Activated CD8-positive, alpha-beta memory T cell treated with anti-CD3 and anti-CD28 coated beads for 48 hours (primary cell): ENCODE results near the gene CALML3.
A peak's percentile ranks its signal among the peaks of the same experiment; 100 is the strongest.

Experiments
- DNase-seq, 3 experiments: peaks; one replicate each; pipeline ENCODE4 v3.0.0-alpha.2; 2020; ENCODE audit warnings: low read depth in 2 of 3, low spot score in 2 of 3

The CALML3 gene

DNA sequence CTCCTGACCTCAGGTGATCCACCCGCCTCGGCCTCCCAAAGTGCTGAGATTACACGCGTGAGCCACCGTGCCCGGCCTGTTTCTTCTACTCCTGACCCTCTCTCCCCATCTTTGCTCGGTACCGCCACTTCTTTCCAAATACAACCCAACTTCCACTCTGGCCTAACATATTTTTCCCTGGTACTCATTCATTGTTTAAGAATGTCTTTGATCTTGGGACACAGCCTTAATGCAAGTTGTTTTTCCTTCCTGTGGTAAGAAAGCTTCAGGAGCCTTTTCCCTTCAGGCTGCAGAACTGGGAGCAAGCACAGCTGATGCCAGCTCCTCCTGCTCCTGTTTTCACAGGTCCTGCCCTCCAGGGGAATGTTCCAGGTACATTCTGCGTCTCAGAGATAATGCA, 13.7 kb downstream of the CALML3 start:
- DNase-seq = no peak

DNA sequence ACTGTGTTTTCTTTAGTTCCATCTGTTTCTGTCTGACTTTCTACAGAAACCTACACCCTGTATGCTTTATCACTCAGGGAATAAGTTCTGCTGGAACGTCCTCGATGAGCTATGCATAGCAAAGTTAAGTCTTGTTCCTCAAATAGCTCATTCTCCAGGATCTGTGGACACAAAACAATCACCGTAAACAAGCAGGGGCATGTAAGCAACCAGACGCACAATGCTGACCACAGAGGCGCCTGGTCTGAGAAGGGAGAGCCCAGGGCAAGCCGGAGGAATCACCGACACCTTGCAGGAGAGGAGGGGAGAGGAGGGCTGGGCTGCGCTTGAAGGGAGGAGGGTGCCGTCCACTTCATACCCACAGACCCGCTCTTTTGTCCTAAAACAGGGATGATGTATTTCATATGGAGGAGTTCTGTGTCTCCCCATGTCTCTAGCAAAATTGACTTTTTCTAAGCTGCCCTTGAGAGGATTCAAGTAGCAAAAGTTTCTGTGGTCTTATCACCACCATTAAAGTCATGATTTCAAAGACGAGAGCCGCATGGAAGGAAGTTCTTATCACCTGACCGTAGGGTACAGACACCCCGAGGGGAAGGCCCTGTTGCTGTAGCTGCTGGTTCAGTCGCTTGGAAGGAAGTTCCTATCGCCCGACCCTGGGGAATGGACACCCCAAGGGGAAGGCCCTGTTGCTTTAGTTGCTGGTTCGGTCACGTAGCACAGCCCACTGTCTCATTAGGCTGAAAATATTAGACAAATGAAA, 14.3 kb downstream of the CALML3 start:
- no peak for DNase-seq

DNA sequence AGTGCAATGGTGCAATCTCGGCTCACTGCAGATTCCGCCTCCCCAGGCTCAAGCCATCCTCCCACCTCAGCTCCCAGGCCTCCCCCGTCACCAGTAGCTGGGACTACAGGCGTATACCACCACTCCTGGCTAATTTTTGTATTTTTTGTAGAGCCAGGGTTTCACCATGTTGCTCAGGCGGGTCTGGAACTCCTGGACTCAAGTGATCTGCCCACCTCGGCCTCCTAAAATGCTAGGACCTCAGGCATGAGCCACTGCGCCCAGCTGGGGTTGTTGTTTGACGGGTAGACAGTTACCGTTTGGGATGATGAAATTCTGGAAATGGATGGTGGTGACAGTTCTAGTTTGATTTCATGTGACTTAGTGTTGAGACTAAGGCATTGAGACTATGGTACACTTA, 15.3 kb downstream of the CALML3 start:
- no peak for DNase-seq

DNA sequence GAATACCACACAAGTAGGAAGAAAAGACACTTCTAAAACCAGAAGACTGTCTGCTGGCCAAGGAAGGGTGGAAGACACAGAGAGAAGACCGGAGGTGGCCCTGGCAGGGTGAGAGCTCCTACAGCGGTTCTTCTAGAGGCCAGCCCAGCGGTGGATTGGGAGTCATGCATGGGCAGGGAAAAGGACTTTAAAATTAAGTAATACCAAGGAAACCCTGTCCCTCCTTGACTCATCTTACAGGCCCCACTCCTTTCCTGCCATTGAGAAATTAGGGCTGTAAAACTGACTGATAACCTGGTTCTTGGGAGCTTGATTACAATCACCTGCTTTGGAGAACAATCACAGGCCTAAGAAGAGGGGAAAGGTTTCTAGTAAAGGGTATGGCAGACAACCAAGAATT, 16.1 kb downstream of the CALML3 start:
- no peak for DNase-seq

DNA sequence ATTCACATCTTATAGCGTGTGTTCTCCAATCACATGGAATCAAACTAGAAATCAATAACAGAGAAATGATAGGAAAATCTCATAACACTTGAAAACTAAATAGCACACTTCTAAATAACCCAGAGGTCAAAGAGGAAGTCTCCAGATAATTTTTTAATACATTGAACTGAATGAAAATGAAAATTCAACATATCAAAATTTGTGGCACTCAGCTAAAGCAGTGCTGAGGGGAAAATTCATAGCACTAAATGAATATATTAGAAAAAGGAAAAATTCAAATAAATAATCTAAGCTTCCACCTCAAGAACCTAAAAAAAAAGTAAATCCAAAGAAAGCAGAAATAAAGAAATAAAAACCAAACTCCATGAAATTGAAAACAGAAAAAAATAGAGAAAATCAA, 17.3 kb downstream of the CALML3 start:
- DNase-seq = no peak

DNA sequence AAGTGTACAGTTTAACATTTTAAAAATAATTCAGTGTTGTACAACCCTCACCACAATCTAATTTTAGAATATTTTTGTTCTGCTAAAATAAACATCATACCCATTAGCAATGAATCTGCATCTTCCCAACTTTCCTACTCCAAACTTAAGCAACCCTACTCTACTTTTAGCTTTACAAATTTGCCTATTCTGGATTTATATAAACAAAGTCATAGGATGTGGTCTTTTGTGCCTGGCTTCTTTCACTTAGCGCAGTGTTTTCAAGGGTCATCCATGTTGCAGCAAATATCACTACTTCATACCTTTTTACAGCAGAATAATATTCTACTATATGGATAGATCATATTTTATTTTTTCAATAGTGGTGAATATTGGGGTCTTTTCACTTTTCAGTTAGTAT, 18.9 kb downstream of the CALML3 start:
- no peak for DNase-seq

DNA sequence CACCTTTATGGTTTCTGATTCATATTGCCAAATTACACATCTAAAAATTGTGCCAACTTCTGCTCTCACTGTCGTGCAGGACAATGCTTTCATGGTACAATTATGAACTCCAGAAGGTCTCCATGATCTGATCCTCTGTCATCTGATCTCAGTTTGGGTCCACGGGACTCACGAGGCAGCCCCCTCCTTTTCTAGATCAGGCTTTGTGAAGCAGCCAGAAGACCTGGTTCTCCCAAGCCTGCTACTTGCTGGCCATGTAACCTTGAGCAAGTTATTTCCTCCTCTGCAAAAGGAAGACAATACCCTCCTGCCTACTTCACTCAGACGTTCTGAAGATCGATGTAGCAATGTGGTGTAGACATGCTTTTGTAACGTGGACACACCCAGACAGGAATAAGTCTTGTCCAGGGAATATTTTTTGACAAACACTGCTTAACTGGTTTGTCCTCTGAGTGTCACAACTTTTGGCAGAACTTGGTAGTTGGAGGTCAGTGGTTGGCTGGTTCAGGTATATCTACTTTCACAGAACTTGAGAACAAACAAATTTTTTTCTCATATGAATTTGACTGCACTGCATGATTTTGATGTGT, 19.6 kb downstream of the CALML3 start:
- DNase-seq = no peak

DNA sequence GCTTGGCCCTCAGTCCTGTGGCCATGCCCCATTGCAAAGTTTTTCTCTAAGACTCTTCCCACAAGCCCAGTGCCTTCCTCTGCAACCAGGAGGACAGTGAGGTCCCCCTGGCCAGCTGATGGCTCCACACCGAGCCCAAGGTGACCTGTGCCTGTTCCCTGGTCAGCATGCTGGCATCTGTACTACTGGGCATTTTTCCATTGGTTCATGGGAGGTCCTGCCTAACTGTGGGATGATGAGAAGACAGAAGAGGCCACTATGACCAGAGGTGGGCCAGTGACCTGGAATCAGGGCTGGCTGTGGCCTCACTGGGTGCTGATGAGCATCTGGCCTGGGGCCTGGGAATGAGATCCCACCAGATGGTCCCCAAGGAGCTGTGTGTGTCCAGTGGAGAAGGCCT, 20.2 kb downstream of the CALML3 start:
- DNase-seq = no peak

DNA sequence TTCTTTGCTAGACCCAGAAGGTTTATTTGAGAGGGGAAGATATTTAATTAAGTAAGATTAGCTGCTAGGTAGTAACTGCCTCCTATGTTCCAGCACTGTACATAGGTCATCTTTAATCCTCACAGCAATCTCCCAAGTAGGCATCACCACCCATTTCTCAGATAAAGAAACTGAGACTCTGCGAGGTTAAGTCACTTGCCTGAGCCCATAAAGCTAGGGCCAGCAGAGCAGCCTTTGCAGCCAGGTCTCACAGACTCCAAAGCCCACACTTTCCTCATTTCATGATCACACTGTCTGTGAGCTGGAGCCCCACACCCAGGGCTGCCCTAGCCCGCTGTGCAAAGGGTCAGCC, 20.6 kb downstream of the CALML3 start:
- DNase-seq = no peak

DNA sequence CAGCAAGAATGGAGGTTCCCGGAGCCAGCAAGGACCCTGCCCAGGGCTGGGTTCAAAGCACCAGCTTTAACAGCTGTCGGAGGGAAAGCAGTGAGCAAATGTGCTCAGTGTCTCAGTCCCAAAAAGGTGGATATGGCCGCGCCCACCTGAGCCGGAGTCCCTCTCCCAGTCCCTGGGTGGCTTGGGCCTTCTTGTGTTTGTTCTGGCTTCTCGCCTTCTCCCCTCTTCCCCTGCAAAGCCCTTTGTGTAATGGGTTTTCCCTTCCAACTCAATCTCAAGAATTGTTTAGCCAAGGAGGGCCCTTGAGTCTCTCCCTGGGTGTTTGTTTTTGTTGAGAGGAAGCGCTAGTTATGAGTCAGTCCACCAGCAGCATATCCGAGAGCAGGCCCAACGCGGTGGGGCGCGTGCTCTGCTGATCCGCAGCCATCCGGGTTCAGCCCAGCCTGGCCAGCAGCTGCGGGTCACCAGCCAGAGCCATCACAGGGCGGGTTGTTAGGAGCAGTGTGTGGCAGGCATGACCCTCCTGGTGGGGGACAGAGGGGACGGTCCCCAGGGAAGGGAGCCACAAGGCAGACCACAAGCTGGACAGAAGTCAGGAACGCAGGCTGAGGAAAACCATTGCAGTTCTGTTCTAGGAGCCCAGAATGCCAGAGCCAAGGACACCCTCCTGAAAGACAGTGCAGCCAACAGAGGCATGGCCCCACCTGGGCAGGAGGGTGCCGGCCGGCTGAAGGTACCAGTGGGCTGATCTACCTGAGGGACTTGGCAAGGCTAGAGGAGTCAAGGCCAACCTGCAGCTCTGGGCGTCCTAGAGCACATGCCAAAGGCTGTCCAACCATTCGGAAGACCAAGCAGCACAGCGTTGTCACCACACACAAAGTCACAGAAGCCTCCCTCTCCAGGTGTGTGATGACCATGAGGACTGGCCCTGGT, 21.3 kb downstream of the CALML3 start:
- no peak for DNase-seq

DNA sequence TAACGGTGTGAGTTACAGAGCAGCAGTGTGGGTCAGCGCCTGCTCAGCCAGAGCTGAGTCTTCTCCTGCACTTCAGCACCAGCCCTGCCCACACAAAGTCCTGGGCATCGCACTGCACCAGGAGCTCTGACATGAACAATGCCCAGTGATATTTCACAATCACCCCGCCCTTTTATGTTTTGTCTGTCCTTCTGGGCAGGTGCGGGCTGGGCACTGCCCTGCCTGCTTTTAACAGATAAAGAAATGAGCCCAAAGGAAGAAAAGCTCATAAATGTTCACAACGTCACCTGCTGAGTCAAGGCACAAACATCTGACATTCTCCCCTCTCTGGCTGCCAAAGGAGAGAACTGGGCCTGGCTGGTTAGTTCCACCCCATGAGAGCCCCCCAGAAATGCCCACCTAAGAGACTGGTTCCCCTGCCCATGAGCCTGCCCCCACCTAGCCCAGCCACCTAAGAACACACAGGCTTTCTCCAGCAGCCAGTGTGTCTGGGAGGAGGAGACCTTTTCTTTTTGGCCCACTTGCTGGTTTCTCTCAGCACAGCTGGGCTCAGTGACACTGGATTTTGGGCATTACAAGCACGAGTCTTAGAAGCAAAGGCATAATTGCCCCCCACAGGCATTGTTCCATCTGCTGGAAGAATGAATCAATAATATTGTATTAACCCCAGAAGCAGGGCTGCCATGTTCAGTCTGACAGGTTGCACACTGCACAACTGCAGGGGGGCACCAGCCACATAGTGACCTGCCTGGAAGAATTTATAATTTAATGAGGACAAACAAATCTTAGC, 22.3 kb downstream of the CALML3 start:
- no peak for DNase-seq

DNA sequence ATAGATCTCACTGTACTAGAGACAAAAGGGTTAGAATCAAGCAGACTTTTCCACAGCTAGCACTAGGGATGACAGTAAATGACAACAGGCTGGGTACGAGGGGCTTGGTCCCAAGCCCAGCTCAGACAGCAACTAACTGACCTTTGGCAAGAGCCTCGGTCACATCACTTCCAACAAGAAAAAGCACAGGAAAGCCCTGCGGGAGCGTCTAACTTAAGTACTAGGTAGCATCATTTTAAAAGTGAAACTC, 22.8 kb downstream of the CALML3 start:
- DNase-seq = no peak

DNA sequence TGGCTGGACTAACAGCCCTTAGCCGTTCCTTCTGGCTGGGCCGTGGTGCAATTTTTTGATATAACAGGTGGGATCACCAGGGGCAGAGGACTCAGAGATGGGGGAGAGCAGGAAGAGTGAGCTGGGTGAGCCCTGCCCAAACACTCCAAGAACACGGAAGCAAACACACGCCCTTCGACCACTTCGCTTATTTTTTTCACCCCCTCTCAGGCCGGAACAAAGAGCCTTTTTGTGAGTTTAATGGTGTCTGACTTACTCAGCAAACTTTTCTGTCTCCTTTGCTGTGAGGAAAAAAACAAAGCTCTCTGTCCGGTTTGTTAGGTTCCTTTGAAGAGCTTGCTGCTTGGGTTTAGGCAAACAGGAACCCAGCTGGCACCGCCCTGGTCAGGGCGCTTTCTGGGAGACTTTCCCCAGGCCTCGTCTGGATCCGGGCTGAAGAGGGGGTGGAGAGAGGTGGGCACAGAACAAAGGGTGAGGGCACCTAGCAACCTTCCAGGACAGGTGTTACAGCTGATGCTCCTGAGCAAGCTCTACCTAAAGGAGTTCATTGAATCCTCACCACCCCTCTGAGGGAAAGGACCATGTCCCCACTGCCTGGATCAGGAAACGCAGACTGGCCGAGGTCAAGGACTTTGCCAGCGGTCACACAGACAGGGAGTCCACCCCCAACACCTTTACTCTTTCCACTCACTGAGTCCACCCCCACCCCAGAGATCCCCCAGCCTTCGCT, 23.3 kb downstream of the CALML3 start:
- no peak for DNase-seq

DNA sequence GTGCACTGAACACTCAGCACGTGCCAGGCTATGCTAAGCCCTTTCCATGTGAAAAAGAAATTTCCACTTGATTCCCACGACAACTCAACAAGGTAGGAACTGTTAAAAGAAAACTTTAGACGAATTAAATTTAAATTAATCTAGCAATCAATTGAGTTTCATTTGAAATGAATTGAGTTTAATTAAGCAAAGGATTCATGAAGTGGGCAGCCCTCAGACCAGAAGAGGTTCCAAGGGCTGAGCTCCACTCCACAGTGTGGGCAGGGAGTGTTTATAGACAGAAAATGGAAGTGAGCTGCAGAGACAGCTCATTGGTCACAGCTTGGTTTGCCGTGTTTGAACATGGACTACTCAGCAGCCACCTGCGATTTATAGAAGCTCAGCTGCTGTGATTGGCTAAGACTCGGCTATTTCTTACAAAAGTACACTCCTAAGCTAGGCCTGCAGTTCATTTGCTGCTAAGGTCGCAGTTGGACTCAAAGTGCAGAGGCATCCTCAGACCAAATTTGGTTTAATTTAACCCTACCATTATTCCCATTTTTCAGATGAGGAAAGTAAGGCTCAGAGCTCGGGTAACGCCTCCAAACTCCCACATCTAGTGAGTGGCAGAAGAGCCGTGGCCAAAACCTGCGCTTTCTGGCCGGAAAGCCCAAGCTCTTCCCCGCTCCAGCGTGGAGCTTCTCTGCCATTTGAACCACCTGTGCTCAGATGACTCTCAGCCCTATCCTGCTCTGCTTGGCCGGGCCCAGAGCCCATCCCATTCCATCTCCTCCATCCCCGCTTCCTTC, 24.9 kb downstream of the CALML3 start:
- DNase-seq = no peak

DNA sequence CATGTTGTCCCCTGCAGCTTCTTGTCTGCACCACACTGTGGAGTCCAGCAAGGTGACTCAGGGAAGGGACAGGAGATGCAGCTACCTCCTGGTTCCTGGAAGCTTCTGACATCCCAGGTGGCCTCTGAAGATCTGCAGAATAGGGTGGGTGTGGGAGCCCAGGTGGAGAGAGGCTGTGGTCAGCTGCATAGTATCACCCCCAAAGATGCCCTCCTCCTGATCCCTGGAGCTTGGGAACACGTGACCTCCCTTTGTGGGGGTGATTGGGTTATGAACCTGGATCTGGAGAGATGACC, 25.4 kb downstream of the CALML3 start:
- no peak for DNase-seq

DNA sequence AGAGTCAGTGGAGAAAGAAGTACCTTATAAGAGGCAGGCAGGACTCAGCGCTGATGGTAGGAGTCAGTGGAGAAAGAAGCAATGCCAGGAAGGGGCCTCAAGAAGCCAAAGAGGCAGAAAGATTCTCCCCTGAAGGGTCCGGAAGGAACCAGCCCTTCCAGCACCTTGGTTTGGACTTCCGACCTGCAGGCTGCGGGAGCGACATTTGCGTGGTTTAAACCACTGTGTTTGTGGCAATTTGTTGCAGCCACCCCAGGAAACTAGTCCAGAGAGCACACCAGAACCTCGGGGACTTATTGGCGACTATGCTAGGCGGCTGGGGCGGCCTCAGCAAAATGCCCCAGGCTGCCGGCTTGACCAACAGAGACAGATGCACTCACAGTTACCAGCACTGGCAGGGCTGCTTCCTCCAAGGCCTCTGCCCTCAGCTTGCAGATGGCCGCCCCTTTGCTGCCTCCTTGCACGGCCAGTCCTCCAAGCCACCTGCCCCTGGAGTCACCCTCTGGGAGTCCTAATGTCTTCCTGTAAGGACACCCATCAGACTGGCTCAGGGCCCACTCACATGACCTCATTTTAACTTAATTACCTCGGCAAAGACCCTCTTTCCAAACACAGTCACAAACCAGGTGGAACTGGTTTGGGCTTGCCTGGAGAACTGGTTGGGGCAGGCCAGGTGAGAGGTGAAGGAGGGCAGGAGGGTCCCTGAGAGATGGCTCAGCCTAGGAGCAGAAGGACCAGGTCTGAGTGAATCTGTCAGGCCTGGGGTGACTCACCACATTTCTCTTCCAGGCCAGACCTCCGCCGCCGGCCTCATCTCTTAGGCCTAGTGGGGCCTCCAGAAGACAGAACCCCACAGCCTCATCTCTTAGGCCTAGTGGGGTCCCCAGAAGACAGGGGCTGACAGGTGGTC, 26.1 kb downstream of the CALML3 start:
- DNase-seq = no peak

DNA sequence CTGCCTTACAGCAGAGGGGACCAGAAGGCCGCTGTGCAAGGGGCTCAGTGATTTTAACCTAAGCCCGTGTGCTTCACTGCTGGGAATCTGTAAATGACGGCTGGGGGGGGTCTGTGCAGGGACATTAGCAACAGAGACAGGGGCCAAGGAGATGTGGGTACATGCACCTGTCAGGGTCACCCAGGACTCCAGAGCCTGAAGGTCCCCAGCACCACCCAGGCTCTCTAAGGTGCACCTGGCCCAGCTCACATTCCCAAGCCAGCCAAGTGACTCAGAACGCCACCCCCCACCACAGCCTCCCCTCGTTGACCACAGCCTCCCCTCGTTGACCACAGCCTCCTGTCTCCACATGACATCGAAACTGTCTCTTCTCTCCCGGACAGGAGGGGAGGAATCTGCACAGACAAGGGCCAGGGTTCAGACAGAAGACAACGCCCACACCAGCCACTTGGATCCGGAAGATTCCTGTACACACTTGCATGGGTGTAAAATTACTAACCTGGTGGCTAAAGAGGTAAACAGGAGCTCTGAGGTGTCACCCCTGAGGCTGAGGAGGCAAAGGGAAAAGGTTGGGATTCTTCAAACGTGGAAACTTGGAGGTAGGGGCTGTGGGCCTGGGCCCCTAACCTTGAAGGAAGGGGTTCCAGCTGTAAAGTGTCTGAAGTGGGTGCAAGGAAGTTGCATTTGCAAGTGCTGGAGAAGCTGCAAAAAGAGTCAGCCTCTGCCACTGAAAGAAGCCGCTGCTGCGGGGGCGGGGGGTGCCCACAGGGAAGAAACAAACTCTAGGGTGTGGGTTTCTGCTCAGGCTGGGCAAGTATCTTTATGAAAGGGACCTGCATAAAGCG, 27.0 kb downstream of the CALML3 start:
- DNase-seq = peak; percentile 44 to 61 (median 56)
